GM04503 (cell line): ENCODE data around the gene PPP1R3F.
"Not testable (repeated sequence)": the region's sequence is repeated elsewhere in the genome, so short reads cannot be mapped to it uniquely, and the experiment has no call there.

Experiments used
- DNase-seq: peaks from one replicate; pipeline ENCODE4 v3.0.0-alpha.2; 2012; ENCODE audit warnings: low read depth

PPP1R3F gene

GRCh38 chrX:49276207-49276606 lies 6.6 kb downstream of the PPP1R3F start:
- no peak for DNase-seq

- DNase-seq, result no peak
Measured at GRCh38 chrX:49276671-49277534, 7.3 kb downstream of the PPP1R3F start.

GRCh38 chrX:49277535-49277830 lies 7.9 kb downstream of the PPP1R3F start:
- no peak for DNase-seq

GRCh38 chrX:49278081-49278480 lies 8.5 kb downstream of the PPP1R3F start:
- DNase-seq, result no peak

GRCh38 chrX:49282647-49283011 lies 13.0 kb downstream of the PPP1R3F start:
- no peak for DNase-seq

- no peak for DNase-seq
Measured at GRCh38 chrX:49284212-49284611, 14.6 kb downstream of the PPP1R3F start.

GRCh38 chrX:49286136-49286535 lies 16.5 kb downstream of the PPP1R3F start:
- DNase-seq, result no peak

- DNase-seq, result no peak
Measured at GRCh38 chrX:49286581-49286980, 17.0 kb downstream of the PPP1R3F start.

GRCh38 chrX:49287665-49288064 lies 18.1 kb downstream of the PPP1R3F start:
- DNase-seq, result no peak

GRCh38 chrX:49290215-49290614 lies 20.6 kb downstream of the PPP1R3F start:
- no peak for DNase-seq

GRCh38 chrX:49291615-49292337 lies 22.2 kb downstream of the PPP1R3F start:
- DNase-seq, result no peak

GRCh38 chrX:49292400-49293362 lies 23.1 kb downstream of the PPP1R3F start:
- DNase-seq, result no peak

- not testable (repeated sequence) for DNase-seq
Measured at GRCh38 chrX:49299293-49299692, 29.7 kb downstream of the PPP1R3F start.

GRCh38 chrX:49300703-49301102 lies 31.1 kb downstream of the PPP1R3F start:
- no peak for DNase-seq

GRCh38 chrX:49303346-49303745 lies 33.8 kb downstream of the PPP1R3F start, which contains the start of gene GAGE10:
Gene GAGE10, plus strand, starts transcription at chrX:49303646. Its CDS starts 1,214 bp downstream, at chrX:49304860.
- DNase-seq, result no peak

GRCh38 chrX:49307775-49308174 lies 38.2 kb downstream of the PPP1R3F start:
- DNase-seq, result not testable (repeated sequence)

GRCh38 chrX:49308604-49309269 lies 39.1 kb downstream of the PPP1R3F start:
- peak; percentile 3 for DNase-seq

GRCh38 chrX:49309401-49309981 lies 39.9 kb downstream of the PPP1R3F start:
- no peak for DNase-seq

GRCh38 chrX:49310371-49310770 lies 40.8 kb downstream of the PPP1R3F start:
- no peak for DNase-seq

GRCh38 chrX:49312176-49312575 lies 42.6 kb downstream of the PPP1R3F start:
- no peak for DNase-seq

- DNase-seq, result no peak
Measured at GRCh38 chrX:49316085-49316484, 46.5 kb downstream of the PPP1R3F start.
